OCI-M2 (cell line): ENCODE measurements around the gene CD276.
"Not testable (repeated sequence)": the region's sequence is repeated elsewhere in the genome, so short reads cannot be mapped to it uniquely, and the experiment has no call there.

ENCODE experiments used
- DNase-seq: peaks from one replicate; lab custom pipeline; 2025; ENCODE audit not compliant: unreplicated experiment; lab: John Stamatoyannopoulos, UW

Gene CD276

DNA sequence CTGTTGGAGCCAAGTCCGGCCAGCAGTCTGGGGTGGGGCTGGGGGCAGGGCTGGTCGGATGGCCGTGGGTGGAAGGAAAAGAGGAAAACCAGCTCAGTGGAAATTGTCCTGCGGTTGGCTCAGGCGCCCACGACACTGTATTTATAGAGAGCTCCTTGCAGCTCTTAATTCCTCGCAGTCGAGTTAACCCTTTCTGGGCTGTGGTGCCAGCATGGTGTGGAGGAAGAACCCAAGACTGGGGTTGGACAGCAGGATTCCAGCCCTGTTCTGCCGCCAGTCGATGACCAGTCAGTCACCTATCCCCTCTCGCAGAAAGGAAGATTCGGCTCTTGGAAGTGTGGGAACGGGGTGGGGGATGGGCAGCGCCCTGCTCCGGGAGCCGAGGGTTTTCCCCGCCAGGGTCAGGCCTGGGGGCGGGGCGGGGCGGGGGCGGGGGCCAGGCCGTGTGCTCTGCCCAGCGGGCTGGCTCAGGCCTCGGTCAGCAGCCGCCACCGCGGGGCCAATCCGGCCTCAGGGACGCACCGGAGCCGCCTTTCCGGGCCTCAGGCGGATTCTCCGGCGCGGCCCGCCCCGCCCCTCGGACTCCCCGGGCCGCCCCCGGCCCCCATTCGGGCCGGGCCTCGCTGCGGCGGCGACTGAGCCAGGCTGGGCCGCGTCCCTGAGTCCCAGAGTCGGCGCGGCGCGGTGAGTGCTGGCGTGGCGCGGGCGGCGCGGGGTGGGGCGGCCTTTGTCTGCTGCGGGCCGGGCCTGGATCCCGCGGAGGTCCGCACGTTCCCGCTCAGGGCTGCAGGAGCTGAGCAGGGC lies at the start of gene CD276:
Gene CD276, plus strand, starts transcription at position 607 of the 804 bp plus-strand sequence. CDS start 15,257 bp downstream, outside the sequence.
- no peak for DNase-seq

DNA sequence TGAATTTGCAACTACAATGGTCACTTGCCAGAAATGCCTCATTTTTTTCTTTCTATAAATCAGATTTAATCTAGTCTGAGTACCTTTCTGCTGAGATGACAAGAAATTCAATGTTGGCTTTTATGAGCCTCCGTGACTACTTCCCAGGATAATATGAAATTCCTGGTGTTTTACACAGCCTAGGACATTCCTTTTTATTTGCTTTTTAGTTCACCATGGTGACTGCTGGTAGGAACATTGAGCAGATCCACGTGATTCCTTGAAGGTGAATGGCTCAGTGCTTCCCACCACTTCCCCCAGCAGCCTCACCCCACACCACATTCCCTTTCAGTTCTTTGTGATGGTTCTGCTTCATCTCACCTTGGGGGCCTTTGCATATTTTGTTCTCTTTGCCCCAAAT lies 46.7 kb upstream of the CD276 start:
- DNase-seq: no peak

DNA sequence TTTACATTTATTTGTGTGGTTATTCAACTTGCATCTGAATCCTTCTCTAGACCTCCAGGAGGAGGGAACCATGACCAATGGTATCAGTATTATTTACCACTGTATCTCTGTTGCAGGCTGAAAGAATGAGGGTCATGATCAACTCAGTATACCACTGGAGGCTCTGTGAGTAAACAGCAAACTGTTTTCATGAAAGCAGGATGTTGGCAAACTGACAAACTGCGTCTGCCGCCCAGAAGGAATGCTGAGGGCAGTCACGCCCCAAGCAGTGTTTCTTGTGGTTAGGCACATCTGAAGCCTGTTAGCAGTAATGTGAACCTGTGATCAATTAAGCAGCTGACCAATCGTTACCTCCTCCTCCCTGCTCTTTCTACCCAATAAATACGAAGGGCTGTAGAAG lies 44.7 kb upstream of the CD276 start:
- DNase-seq: not testable (repeated sequence)

DNA sequence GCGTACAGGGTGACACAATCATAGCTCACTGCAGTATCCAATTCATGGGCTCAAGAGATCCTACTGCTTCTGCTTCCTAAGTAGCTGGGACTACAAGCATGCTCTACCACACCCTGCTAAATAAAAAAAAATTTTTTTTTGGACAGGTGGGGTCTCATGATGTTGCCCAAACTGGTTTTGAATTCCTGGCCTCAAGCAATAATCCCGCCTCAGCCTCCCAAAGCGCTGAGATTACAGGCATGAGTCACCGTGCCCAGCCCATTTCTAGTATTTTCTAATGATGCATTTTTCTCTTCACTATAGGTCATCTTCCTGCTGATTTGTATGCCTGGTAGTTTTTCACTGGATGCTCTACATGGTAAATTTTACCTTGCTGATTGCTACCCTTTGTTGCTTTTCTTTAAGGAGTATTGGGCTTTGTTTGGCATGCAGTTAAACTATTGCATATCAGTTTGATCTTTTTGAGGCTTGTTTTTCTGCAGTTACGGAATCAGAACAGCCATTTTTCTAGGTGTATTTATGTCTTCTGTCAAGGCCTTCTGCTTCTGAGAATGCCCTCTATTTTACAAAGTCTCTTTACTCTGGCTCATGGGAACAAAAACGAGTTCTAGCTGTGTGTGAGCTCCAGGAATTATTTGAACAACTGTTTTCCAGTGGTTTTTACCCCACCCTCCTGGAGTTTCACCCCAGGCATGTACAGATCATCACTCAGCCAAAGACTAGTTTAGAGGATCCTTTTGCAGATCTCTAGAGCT lies 36.7 kb upstream of the CD276 start:
- DNase-seq: no peak

DNA sequence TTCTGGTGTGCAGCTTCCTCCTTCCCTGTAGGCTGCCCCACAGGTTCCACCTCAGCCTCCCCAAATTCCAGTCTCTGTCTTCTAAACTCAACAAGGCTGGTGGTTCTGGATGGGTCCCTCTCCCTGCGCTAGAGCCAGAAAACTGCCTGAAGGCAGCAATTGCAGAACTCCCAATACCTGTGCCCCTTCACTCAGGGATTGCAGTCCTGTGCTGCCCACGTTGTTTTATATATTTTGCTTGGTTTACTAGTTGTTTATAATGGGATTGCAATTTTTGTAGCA lies 36.2 kb upstream of the CD276 start:
- no peak for DNase-seq

DNA sequence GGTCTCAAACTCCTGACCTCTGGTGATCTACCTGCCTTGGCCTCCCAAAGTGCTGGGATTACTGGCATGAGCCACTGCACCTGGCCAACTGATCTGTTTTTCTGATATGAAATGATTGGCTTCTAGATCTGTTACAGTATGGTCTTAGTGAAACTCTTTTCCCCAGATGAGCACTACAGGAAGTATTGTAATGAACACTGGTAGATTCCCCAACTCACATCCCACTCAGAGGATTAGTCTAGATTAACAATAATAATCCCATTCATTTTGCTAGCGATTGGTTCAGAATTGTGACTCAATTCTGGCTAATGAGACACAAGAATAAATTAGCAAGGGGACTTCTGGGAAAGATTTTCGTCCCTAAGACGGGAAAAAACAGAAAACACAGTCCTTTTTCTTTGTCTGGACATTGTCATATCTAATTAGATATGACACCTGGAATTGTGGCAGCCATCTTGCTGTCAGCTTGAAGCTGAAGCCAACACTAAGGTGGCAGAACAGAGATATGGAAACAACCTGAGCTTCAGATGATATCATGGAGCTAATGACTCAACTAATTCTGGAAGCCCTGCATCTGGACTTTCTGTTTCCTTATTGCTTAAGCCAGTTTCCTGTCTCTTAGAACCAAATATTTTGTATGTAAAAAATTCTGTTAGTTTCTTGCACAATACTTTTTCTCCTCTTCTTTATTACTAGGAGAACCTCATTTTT lies 33.6 kb upstream of the CD276 start:
- no peak for DNase-seq

DNA sequence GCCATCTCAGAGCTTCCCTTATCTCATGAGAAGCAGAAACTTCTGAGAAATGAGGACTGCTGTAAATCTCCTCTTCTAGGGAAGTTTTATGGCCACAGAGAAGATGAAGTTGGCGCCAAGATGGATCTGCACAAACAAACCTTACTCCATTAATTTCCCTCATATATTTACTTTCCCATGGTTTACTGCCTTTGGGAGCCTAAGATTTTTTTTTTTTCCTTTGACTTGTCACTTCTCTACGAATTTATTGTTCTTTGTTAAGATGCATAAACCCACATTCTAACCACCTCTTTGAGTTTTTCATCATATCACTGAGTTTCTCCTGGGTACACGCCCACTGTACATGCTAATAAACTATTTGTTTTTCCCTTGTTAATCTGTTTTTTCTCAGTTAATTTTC lies 29.5 kb upstream of the CD276 start:
- no peak for DNase-seq

DNA sequence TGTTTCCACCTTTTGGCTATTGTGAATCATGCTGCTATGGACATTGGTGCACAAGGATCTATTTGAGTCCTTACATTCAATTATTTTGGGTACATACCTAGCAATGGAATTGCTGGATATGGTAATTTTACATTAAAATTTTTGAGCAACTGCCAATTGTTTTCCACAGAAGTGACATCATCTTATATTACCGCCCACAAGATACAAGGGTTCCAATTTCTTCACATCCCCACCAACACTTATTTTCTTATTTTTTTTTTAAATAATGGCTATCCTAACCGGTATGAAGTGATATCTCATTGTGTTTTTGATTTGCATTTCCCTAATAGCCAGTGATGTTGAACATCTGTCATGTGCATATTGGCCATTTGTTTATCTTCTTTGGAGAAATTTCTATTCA lies 28.5 kb upstream of the CD276 start:
- DNase-seq: no peak

DNA sequence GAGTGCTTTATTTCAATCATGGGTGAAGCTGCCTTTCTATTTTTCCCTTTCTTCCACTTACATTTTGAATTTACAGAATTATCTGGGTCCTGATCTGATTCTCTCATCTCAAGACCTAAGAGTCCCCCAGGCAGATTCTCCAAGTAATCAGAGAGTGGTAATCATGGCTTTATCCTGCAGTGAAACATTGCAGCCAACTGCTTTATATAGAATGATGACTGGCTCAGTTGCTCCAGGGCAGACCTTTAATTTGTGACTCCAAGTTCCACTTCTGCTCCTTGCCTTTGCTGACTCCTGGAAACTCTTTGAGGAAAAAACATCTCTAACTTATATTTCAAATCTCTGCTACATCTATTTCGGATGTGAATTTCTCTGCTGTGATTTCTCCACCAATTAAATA lies 25.5 kb upstream of the CD276 start:
- DNase-seq: no peak

DNA sequence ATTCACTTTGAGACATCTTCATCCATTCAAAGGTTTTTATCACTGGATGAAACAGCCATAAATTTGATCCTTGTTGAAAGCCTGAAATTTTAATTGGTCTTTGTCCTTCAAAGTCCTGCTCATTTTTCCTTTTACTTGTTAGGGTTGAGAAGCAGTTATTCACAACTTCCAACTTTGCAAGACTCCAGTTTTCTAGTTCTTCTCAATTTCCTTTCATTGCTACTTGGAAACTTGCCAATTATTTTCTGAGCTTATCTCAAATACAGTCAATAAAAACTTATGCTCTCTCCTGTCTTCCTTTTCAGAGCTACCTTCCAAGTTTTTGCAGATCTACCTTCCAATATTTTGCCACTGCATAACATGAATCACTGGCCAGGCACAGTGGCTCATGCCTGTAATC lies 23.7 kb upstream of the CD276 start:
- no peak for DNase-seq

DNA sequence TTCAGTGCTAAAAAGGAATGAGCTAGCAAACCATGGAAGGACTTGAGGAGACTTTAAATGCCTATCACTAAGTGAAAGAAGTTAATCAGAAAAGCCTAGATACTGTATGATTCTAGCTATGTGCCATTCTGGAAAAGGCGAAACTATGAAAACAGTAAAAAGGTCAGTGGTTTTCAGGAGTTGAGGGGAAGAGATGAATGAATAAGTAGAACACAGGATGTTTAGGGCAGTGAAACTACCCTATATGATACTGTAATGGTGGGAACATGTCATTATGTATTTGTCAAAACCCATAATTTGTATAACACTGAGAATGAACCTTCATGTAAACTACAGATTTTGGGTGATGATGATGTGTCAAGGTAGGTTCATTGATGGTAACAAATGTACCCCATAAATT lies 9.6 kb upstream of the CD276 start:
- no peak for DNase-seq

DNA sequence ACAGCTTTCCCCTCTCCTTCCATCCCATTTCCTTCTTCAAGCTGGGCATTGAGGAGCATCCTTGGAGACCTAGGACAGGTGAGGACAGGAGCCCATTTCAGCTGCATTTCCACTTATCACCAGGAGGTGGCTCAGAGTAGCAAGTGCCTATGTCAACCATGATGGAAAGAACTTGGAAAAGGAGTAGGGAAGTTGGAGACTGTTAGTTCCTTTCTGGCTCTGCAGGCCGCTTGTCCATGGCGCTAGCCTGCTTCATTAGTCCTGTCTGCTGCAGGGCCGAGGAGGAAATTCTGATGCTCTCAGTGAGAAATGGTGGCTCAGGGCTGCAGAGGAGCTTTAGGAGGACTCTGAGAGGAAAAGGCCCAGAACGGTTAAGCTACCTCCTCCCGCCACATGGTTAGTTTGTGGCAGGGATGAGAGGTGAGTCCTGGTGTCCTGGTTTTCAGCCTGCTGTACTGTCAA lies 7.0 kb upstream of the CD276 start:
- DNase-seq: no peak

DNA sequence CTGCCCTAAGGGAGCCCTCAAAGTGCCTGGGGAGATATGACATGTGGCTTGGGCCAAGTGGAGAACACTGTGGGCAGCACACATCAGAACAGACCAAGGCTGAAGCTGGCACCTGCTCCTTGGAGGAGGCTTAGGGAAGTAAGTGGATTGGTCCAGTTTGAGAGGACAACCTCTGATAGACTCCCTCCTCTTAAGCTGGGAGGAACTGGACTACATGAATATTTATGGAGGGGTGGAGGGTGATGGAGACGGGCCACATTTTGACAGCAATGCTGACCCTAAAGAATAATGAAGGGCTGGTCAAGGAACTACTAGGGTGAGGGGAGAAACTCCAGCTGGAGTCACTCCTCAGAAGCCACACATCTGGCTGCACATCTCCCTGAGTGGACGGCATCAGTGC lies 6.5 kb upstream of the CD276 start:
- no peak for DNase-seq

DNA sequence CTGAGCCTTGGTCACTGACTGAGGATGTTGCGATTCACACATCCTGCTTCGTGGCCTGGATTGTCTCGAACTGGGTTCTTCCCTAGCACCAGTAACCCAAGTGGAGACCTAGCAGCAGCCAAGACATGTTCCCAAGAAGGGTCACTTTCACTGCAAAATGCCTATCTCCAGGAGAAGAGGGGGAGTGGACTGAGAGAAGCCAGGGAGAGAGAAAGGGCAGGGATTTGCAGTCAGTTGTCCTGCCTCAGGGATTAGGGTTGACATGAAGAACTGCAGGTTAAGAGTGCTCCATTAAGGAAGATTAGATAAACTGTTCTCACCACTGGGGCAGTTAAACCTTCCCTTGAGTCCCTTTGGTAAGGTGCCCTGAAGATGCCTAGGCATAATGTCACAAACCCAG lies 5.7 kb upstream of the CD276 start:
- DNase-seq: no peak

DNA sequence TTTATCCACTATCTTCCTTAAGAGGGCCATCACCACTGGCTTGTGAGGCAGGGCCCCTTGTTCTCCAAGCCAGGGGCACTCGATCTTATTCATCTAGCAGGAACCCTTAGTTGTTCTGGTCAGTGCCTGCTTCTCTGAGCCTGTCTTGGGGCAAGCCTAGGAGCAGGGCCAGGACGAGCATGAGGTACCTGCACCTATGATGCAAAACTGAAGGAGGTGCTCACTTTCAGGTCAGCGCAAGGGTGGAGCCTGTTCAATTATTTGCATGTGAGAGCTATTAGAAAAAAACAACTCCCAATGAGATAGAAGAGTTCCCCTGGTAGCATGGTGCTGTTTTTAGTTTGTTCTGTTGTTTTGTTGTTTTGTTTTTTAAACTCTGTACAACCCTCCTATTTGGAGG lies 5.0 kb upstream of the CD276 start:
- no peak for DNase-seq

DNA sequence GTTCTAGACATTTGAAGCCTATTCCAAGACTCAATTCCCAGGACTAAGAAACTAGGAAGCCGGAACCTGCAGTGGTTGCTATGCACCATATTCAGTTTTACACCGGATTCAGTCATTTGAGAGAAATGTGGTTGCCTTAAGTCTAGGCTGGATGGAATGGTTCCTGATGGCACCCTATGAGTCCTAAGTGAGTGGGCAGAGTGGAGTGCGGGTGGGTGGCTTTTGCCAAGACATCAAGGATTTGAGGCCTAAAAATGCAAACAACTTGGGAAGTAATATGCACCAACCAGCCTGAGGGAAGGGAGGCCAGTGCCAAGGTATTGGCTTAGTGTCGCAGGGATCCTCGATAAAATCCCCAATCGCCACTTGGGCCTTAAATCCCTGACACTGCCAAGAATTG lies 4.2 kb upstream of the CD276 start:
- DNase-seq: no peak

DNA sequence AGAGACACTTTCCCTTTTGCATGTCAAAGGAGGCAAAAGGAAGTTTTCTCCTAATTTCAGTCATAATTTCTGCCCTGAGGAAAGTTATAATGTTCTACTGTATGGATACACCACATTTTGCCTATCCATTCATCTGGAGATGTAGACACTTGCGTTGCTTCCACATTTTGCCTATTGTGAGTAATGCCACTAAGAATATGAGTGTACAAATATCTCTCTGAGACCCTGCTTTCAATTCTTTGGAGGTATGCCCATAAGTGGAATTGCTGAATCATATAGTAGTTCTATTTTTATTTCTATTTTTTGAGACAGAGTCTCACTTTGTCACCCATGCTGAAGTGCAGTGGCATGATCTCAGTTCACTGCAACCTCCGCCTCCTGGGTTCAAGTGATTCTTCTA lies 3.6 kb upstream of the CD276 start:
- DNase-seq: no peak

DNA sequence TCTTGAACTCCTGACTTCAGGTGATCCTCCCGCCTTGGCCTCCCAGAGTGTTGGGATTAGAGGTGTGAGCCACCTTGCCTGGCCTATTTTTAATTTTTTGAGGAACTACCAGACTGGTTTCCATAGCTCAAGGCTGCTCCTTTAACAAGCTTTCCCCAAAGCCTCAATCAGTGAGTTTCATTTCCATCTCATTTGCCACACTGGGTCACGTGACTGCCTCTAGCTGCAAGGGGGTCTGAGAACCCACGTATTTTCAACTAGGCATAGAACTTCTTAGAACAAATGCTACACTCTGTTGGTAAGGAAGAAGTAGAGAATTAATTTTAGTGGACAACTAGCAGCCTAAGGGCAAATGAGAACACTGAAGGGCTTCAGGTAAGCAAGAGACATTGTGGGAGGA lies 3.1 kb upstream of the CD276 start:
- DNase-seq: no peak

DNA sequence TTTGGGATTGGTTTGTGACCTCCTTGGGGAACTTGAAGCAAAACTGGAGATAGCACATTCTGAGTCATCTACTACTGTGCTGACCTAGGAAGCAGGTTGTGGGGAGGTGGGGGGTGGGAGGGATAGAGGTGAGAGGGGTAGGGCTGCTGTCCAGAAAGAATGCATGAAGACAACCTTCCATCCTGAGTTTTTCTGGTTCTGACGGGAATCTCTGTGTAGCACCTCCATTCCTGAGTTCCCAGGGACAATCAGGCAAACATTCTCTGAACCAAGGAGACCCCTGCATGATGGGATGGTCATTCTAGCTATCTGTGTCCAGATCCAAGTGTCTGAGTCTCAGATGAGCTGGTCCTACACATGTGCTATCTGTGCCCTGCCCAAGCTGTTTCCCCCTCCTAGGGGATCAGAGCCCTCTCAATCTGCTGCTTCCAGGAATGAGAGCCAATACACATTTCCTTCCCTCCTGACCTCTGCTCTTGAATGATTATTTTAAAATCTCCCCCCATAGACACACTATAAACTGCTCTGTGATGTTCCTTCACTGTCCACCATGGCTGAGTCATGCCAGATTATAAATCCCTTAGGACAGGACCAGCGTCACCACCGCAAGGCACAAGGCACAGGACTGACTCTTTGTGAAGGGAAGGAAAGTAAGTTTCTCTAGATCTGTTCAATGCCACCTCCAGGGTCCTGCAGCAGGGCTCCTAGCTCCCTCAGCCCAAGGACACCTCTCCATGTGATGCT lies 2.2 kb upstream of the CD276 start:
- no peak for DNase-seq

DNA sequence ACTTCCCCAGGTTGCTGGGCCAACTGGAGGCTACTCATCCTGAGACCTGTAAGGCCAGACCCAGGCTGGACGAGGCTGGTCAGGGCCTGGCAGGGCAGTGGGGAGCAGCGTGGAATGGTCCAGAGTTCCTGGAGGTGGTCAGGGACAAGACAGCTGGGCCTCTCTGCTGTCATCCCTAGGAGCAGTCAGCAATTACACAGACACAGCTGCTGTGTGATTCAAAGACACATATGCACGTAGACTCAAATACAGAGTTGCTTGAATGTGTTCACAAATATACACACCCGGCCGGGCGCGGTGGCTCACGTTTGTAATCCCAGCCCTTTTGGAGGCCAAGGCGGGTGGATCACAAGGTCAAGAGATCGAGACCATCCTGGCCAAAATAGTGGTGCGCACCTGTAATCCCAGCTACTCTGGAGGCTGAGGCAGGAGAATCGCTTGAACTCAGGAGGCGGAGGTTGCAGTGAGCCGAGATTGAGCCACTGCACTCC lies 1.5 kb upstream of the CD276 start:
- no peak for DNase-seq

DNA sequence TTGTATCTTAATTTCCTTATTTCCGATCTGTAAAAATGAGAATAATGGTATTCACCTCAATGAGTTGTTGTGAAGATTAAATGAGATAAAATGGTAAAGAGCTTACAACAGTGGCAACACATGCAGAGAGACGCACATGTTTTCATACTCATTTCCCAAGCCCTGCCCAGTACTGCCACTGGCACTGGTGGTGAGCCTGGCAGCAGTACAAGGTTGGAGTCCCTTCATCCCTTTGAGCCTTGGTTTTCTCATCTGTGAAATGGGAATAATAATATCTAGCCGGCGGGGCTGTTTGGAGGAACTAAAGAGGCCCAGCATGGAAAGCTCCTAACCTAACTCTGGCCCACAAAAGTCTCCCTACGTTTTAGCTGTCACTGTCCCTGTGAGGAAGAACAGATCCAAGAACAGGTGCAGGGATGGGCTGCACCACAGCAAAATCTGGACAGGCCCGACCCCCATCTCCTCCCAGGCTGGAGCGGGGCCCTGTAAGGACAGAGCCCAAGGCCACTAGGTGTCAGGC lies 866 bp upstream of the CD276 start:
- DNase-seq: no peak
